ENCODE measurements around the gene DYNLT1.
"Not testable (repeated sequence)": the region's sequence is repeated elsewhere in the genome, so short reads cannot be mapped to it uniquely, and the experiment has no call there.

The DYNLT1 gene
- total RNA-seq = 28.3 to 140 (median 41.1) reads per million in 17 experiments

- DNase-seq = peak; percentile 97 to 98 (median 97)
Measured at GRCh38 chr6:158644231-158645063, at the start of gene DYNLT1. Gene DYNLT1 (minus strand): TSS chr6:158644743. CDS start chr6:158644708, 35 bp downstream.

- DNase-seq = peak in 1 of 4 experiments; percentile 28
Measured at GRCh38 chr6:158688860-158689259, 44.3 kb upstream of the DYNLT1 start.

- peak; percentile 44 to 71 (median 61) for DNase-seq
Measured at GRCh38 chr6:158687506-158687905, 43.0 kb upstream of the DYNLT1 start.

DNA sequence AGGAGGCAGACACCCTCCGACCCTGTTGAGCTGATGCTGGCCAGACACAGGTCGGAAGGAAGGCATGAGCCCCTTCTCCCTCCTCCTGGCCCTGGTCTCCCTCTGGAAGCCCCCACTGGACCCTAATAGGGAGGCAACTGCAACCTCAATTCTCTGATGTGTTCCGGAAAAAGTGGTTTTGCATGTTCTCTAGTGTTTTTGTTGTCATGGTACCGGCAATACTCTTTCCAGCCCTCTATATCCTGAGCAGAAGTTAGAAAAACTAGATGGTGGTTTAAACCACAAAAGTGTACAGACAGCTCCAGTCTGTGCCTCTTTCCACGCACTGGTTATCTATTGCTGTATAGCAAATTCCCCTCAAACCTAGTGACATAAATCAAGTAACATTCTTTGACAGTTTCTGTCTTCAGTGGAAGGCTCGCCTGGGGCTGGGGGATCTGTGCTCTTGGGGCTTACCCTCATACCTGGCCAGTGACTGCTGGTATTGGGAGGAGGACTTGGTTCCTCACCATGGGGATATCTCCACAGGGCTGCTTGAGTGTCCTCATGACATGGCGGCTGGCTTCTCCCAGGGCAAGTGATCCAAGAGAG is 42.3 kb upstream of the DYNLT1 start:
- DNase-seq = peak in 3 of 4 experiments; percentile 23 to 48 (median 42)

- no peak for DNase-seq
Measured at GRCh38 chr6:158686311-158686710, 41.8 kb upstream of the DYNLT1 start.

- DNase-seq = no peak
Measured at GRCh38 chr6:158684745-158685324, 40.3 kb upstream of the DYNLT1 start.

DNA sequence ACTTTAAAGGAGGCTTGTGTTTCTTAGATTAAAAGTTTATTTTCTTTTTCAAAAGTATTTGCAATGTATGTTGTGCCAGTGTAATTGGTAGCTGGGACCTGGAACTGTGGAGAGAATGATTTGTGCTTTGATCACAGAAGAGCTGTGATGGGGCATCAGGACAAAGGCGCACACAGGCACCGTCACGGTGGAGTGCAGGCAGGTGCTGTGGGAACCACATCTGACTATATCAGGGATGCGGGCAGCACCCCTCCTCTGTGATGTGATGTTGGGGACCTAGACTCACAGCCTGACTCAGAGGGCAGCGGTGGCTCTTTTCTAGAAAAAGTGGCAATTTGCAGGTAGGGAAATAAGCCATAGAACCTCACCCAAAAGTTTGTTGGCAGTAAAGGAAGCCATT is 39.8 kb upstream of the DYNLT1 start:
- DNase-seq = no peak

GRCh38 chr6:158680481-158680880 is 35.9 kb upstream of the DYNLT1 start:
- no peak for DNase-seq

- no peak for DNase-seq
Measured at GRCh38 chr6:158680015-158680414, 35.5 kb upstream of the DYNLT1 start.

DNA sequence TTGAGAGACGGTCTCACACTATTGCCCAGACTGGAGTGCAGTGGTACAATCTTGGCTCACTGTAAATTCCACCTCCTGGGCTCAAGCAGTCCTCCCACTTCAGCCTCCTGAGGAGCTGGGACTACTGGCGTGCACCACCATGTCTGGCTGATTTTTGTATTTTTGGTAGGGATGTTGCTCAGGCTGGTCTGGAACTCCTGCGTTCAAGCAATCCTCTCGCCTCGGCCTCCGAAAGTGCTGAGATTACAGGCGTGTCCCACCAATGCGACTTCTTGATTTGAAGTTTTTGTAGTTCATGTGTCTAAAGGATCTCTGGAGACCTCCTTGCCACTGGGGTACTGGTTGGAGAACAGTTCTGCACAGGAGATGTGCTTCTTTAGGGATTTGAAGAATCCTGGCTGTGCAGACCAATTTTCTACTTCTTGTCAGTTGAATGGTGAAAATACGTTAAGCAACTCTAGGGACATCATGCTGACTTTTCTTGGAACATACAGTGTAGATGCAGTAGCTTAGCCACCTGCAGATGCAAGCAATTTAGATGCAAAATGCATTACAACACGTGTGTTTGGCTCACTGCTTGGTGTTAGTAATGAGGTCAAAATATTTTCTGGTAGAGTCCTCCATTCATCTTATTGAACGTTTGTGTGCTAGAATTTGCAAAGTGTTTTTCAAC is 33.5 kb upstream of the DYNLT1 start:
- DNase-seq = no peak

DNA sequence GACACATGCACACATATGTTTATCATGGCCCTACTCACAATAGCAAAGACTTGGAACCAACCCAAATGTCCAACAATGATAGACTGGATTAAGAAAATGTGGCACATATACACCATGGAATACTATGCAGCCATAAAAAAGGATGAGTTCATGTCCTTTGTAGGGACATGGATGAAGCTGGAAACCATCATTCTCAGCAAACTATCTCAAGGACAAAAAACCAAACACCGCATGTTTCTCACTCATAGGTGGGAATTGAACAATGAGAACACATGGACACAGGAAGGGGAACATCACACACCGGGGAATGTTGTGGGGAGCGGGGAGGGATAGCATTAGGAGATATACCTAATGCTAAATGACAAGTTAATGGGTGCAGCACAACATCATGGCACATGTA is 32.6 kb upstream of the DYNLT1 start:
- not testable (repeated sequence) for DNase-seq

DNA sequence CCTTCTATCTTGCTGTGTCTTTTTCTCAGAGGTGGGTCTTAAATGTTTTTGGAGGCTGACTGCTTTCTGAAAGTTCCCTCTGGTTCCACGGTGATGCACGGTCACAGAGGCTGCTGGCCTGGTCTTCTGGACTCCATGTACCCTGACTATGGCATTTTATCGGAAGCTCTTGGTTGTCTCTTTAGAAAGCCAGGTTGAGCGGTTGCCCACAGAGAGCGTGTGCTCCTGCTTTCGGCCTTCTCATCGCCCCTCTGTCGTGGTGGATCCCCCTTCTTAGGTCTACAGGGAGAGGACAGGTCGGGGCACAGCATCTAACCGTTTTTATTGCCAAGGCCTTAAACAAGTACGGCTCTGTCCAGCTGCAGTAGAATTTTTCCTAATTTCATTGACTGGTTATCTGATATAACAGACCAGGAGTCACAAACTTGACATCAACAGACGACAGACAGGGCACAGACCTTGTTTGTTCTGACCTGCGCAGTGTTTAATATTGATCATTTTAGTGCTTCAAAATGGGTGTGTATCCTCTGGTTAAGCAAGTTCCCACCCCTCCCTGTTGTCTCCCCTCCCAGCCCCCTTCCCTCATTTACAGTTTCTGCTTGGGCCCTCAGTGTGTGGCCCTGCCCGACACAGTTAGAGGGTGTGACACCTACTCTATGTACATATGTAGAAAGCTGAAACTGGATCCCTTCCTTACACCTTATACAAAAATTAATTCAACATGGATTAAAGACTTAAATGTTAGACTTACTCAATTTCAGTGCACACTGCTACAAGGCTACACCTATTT is 30.0 kb upstream of the DYNLT1 start:
- DNase-seq = no peak

GRCh38 chr6:158672726-158673125 is 28.2 kb upstream of the DYNLT1 start:
- no peak for DNase-seq

GRCh38 chr6:158672119-158672518 is 27.6 kb upstream of the DYNLT1 start:
- DNase-seq = not testable (repeated sequence)

DNA sequence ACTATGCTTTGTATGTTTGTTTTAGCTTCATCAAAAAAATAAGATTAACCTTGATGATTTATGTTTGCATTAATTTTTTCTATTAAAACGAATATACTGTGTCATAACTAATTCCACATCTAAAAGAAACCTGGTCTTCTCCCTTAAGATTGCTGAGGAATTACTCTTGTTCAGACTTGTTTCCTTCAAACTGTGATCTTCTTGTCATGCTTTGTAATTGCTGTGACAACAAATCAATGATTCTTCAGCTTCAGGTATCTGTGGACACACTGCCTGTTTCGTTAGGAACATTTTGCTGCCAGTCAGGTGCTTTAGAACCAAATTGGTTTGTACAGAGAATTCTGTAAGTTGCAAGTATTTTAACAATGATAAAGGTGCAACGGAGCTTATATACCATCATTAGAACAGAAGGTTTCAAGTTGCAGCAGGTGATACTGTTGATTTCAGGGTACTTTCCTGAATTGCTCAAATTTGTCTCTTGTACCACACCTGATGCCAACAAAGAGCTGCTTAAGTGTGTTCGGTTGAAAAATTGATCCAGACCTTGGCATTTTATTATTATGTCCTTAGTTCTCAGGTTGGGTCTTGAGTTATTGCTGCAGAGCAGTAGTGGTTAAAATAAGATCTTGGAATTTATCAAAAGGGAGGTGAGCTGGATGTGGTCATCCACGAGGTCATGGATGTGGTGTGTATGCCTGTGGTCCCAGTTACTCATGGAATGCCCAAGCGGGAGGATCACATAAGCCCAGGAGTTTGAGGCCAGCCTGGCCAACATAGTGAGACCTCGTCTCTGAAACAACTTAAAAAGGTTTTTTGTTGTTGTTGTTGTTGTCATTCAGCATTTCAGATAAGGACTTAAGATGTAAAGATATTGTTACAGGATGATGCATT is 24.8 kb upstream of the DYNLT1 start:
- DNase-seq = no peak

DNA sequence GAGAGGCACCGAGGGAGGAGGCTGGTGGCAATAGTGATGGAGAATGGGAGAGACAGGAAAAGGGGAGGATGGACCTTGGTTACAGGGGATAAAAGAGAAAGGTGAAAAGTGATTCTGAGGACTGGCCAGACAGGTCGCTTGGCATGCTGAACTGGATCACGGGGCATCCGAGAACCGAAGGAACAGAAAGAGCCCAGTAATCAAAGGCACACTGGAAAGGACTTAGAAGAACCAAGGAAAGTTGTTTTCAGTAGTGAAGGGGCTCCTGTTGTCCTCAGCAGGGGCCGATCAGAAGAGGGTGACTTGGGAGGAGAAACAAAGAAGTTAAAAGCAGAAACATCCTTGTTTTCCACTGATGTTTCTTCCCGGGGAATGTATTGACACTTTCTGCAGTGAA is 24.2 kb upstream of the DYNLT1 start:
- DNase-seq = no peak

DNA sequence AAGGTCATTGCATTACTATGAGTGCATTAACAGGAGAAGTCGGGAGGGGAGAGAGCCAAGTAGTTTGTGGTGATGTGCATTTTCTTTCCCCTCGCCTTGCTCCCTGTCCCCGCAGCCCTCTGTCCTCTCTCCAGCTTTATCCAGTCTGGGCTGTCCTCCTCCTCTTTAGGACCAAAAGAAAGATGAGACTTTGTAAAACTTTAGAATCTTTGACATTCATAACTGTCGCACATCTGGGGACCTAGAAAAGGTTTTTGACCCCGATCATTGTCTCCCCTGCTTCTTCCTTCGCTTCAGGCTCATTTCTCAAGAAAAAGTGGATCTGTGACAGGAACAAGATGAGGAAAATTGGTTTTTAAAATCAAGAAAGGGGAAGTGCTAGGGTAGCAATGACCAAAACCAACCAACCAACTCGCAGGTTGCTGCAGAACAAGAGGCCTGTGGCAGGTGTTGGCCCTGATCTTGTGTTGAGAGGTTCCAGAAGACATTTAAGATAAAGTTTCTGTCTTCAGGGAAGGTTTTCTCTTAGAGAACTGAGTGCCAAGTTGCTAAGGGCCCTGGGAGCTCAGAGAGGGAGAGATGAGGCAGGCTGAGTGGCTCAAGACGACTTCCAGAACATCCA is 22.9 kb upstream of the DYNLT1 start:
- peak; percentile 30 to 49 (median 40) for DNase-seq

- DNase-seq = peak; percentile 87 to 99 (median 92)
Measured at GRCh38 chr6:158666628-158667359, 22.3 kb upstream of the DYNLT1 start.

DNA sequence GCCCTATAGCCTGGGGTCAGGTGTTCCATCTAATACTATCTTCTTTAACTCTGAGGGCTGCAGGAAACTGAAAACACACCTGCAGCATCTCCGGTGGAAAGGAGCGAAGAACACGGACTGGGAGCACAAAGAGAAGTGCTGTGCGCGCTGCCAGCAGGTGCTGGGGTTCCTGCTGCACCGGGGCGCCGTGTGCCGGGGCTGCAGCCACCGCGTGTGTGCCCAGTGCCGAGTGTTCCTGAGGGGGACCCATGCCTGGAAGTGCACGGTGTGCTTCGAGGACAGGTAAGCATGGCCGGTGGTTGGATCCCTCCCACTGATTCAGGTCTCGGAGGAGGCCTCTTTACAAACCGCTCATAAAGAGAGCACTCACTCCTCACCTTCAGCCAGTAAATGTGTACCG is 20.8 kb upstream of the DYNLT1 start:
- no peak for DNase-seq

- DNase-seq = peak in 2 of 4 experiments; percentile 20 to 49
Measured at GRCh38 chr6:158663625-158664165, 19.2 kb upstream of the DYNLT1 start.
